ENCODE measurements around the gene CWC25. TPM values are rescaled to one million over a fixed set of nuclear protein-coding genes. Genes with fewer than 3 reads are reported as not detected.
A peak's percentile ranks its signal among the peaks of the same experiment; 100 is the strongest.

CWC25 gene
- 10 to 100 TPM; 24.2 to 49.8 (median 33.3) TPM for total RNA-seq

DNA sequence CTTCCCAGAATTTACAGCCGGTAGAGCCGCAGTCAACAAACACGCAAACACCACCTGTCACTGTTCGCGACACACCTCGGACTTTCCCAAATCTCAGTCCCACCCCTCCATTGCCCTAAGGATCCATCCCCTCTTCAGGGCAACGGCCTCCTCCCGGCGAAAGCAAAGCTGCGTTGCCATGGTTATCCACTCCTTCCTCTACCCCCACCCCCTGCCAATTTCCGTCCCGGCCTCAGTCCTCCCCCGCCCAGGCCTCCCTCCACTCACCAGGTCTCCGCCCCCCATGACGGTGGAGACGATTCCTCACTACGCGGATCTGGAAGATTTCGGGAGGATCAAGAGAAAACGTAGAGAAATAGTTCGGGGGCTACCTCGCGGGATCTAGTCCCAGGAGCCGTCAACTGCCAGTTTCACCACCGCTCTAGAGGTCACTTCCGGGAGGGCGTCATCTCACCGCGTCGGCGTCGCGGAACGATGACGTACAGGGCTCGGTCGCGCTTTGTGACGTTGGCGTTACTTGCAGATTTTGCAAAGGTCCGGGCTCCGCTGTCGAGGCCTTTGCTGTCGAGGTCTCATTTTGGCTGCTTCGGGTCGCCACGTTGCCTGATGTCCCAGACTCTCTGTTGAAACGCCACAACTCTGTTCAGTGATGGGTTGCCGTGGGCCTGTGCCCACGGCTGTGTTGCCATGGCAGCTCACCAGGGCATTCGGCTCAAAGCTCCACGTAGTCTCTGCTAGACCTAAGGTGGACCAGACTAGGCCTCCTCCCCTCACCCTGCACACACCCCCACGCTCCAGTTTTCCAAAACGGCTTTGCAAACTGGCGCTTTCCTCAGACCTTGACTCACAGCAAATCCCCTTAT lies at the start of gene CWC25:
TSS of gene CWC25 (minus strand) at position 423 of the 863 bp plus-strand sequence. CDS start at position 285, 138 bp downstream.
- TF ChIP-seq CTCF (IDR thresholded peaks at IDR 0.05), result no peak
- TF ChIP-seq POLR2A (IDR thresholded peaks at IDR 0.05), result peak in 1 of 2 donors; percentile 50
- intact Hi-C loops (cut with DNase I; ENCODE audit: low total_unique reads), result no loop called here
- 2% methylated on average over 54 of the region's 55 CpGs for WGBS, 2 donors
- DNase-seq (ENCODE audit: low spot score in 2 of 2), result peak; percentile 97 to 100
- peak within 1 kb of the TSS; percentile 82 for H3K4me3 ChIP-seq (ENCODE audit: low read depth, poor library complexity, severe bottlenecking)

GRCh38 chr17:38873640-38874380 lies 48.7 kb upstream of the CWC25 start:
- intact Hi-C loops (cut with DNase I; ENCODE audit: low total_unique reads), result no loop called here
- DNase-seq (ENCODE audit: low spot score in 2 of 2), result no peak

DNA sequence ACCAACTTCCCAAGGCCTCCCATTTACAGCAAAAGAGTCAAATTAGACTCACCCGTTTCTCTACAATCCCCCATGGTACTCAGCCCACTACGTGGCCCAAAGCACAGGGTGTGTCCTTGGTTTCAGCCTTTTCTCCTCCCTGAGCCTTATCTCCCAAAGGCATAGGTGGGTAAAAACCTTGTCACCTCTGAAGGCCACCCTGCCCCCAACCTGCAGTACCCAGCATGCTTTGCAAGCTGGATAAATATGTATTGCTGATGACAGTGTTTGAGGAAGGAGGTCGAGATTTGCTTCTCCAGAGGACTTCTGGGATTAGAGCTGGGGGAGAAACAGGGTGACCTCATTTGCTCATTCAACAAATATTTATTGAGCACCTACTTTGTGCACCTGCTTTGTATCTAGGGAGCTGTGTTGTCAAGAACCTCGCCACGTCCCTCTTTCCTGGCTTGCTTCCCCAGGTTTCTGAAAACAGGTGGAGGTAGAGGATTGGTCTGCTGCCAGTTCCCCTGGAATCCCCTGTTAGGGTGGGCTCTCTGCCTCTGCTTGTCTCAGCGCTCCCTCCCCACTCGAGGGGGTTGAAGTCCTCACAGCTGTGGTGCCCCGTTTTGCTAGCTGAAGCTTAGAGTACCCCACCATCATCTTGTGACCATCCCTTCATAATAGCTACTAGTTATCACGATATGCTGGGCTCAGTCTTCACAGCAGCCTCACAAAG lies 47.7 kb upstream of the CWC25 start:
- DNase-seq (ENCODE audit: low spot score in 2 of 2), result no peak
- no peak for TF ChIP-seq POLR2A (IDR thresholded peaks at IDR 0.05)
- intact Hi-C loops (cut with DNase I; ENCODE audit: low total_unique reads), result no loop called here
- WGBS, 2 donors, result 40 to 44% methylated on average over 9 of the region's 9 CpGs
- no peak overlapping the region for H3K4me3 ChIP-seq (ENCODE audit: low read depth, poor library complexity, severe bottlenecking)

More at GRCh38 chr17:38873640-38874380, 48.7 kb upstream of the CWC25 start:
- no peak for TF ChIP-seq CTCF (IDR thresholded peaks at IDR 0.05)
- TF ChIP-seq POLR2A (IDR thresholded peaks at IDR 0.05), result no peak
- H3K4me3 ChIP-seq (ENCODE audit: low read depth, poor library complexity, severe bottlenecking), result no peak overlapping the region
- WGBS, 2 donors, result 41% methylated on average over 9 of the region's 9 CpGs

- no peak for DNase-seq (ENCODE audit: low spot score in 2 of 2)
These were observed 46.9 kb upstream of the CWC25 start for GRCh38 chr17:38872027-38872511.

DNA sequence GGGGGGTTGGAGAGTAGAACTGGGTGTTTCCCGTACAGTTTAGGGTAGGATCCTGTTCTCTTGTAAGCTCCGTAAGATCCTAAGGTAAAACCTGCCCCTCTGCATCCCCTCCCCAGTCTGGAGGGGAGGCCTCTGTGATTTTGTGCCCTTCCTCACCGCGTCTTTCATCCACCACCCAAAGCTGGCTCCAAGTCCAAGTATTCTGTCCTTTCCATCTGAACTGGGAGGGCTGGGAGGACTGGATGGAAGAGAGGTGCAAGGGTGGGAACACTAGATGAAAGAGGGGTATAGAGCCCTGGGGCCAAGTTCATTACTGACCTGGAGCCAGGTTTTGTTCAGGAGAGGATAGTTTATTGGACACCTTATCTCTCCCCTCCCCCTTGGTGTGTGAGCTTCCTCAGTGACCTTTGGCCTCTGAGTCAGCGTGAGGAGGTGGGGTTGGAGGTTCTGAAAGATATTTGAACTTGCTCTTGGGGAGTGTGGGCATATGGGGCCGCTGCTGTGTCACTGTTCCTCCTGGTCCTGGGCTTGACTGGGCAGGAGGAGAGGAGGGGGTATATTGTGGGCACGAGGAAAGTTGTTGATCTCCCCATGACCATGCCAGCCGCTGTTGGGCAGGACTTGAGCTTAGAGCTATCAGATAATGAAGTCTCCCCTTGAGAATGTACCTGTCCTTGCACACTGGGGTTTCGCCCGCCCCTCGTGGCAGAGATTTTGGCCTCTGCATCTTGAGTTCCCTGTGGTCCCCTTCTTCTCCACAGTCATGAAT lies 46.3 kb upstream of the CWC25 start:
- TF ChIP-seq CTCF (IDR thresholded peaks at IDR 0.05), result no peak
- no peak for TF ChIP-seq POLR2A (IDR thresholded peaks at IDR 0.05)
- intact Hi-C loops (cut with DNase I; ENCODE audit: low total_unique reads), result no loop called here
- WGBS, 2 donors, result 17 to 18% methylated on average over 11 of the region's 11 CpGs
- H3K4me3 ChIP-seq (ENCODE audit: low read depth, poor library complexity, severe bottlenecking), result peak overlapping the region; percentile 50
- DNase-seq (ENCODE audit: low spot score in 2 of 2), result peak; percentile 75 to 93

More at GRCh38 chr17:38872027-38872511, 46.9 kb upstream of the CWC25 start:
- intact Hi-C loops (cut with DNase I; ENCODE audit: low total_unique reads), result no loop called here
- TF ChIP-seq CTCF (IDR thresholded peaks at IDR 0.05) (no peak), POLR2A (IDR thresholded peaks at IDR 0.05) (no peak)
- WGBS, 2 donors, result 28 to 33% methylated on average over 5 of the region's 5 CpGs
- no peak overlapping the region for H3K4me3 ChIP-seq (ENCODE audit: low read depth, poor library complexity, severe bottlenecking)
